ENCODE results near the gene UBE2R2.

The UBE2R2 gene

GRCh38 chr9:33927694-33928093 lies 110.7 kb downstream of the UBE2R2 start:
- Histone ChIP-seq H3K79me1 (replicated peaks; ENCODE audit: low read length, poor library complexity, severe bottlenecking) (peaks cover 45% of the 10 kb centered on the region), H2BK12ac (ENCODE audit: low read length in 2 of 2) (no peak overlapping the region), H3K27ac (ENCODE audit: low read length, poor library complexity, severe bottlenecking) (no peak overlapping the region), H3K23ac (ENCODE audit: low read length in 2 of 2) (no peak overlapping the region), H2AK5ac (ENCODE audit: low read length, severe bottlenecking) (no peak overlapping the region), H3K9ac (ENCODE audit: low read length) (no peak overlapping the region), H3K4me2 (ENCODE audit: low read length, poor library complexity, severe bottlenecking) (no peak overlapping the region), H2AFZ (ENCODE audit: low read depth, low read length) (no peak overlapping the region), H3K9me3 (ENCODE audit: control insufficient read depth, low read length) (no peaks in the 10 kb centered on the region), H3K36me3 (ENCODE audit: control insufficient read depth in 1 of 2, insufficient read depth in 2 of 2, low read depth in 1 of 2, low read length in 2 of 2) (peaks cover 80 to 93% of the 10 kb centered on the region in 2 experiments), H3K4ac (ENCODE audit: low read depth in 1 of 2, low read length in 2 of 2) (no peak overlapping the region), H2BK120ac (ENCODE audit: low read depth, low read length) (no peak overlapping the region), H3K4me3 (ENCODE audit: insufficient read depth in 1 of 2, low read depth in 1 of 2, low read length in 2 of 2) (no peak overlapping the region), H3K27me3 (ENCODE audit: control insufficient read depth in 1 of 2, insufficient read depth in 1 of 2, low read length in 2 of 2) (no peaks in the 10 kb centered on the region), H3K4me1 (ENCODE audit: control insufficient read depth, insufficient read depth, low read depth, low read length) (peaks cover 5% of the 10 kb centered on the region), H2BK5ac (ENCODE audit: low read depth, low read length, poor library complexity, severe bottlenecking) (no peak overlapping the region), H3K18ac (ENCODE audit: low read depth in 1 of 2, low read length in 2 of 2) (no peak overlapping the region), H3K14ac (ENCODE audit: low read length in 2 of 2) (no peak overlapping the region), H2BK15ac (ENCODE audit: low read depth, poor library complexity, severe bottlenecking) (no peak overlapping the region), H4K91ac (ENCODE audit: low read length) (no peak overlapping the region), H4K8ac (ENCODE audit: low read length) (no peak overlapping the region)
- WGBS: 96% methylated on average over 15 of the region's 15 CpGs
- DNase-seq: no peak

GRCh38 chr9:33931326-33931725 lies 114.4 kb downstream of the UBE2R2 start:
- Histone ChIP-seq H3K79me1 (replicated peaks; ENCODE audit: low read length, poor library complexity, severe bottlenecking) (peaks cover 48% of the 10 kb centered on the region), H3K36me3 (ENCODE audit: control insufficient read depth in 1 of 2, insufficient read depth in 2 of 2, low read depth in 1 of 2, low read length in 2 of 2) (peaks cover 69 to 94% of the 10 kb centered on the region in 2 experiments), H3K27ac (ENCODE audit: low read length, poor library complexity, severe bottlenecking) (no peak overlapping the region), H3K23ac (ENCODE audit: low read length in 2 of 2) (no peak overlapping the region), H3K27me3 (ENCODE audit: control insufficient read depth in 1 of 2, insufficient read depth in 1 of 2, low read length in 2 of 2) (no peaks in the 10 kb centered on the region), H4K8ac (ENCODE audit: low read length) (no peak overlapping the region), H3K9me3 (ENCODE audit: control insufficient read depth, low read length) (no peaks in the 10 kb centered on the region), H2AFZ (ENCODE audit: low read depth, low read length) (no peak overlapping the region), H3K4me3 (ENCODE audit: insufficient read depth in 1 of 2, low read depth in 1 of 2, low read length in 2 of 2) (no peak overlapping the region), H3K4me2 (ENCODE audit: low read length, poor library complexity, severe bottlenecking) (no peak overlapping the region), H2BK5ac (ENCODE audit: low read depth, low read length, poor library complexity, severe bottlenecking) (no peak overlapping the region), H2BK120ac (ENCODE audit: low read depth, low read length) (no peak overlapping the region), H2AK5ac (ENCODE audit: low read length, severe bottlenecking) (no peak overlapping the region), H3K18ac (ENCODE audit: low read depth in 1 of 2, low read length in 2 of 2) (no peak overlapping the region), H3K4me1 (ENCODE audit: control insufficient read depth, insufficient read depth, low read depth, low read length) (no peaks in the 10 kb centered on the region), H4K91ac (ENCODE audit: low read length) (no peak overlapping the region), H2BK15ac (ENCODE audit: low read depth, poor library complexity, severe bottlenecking) (no peak overlapping the region), H2BK12ac (ENCODE audit: low read length in 2 of 2) (no peak overlapping the region), H3K14ac (ENCODE audit: low read length in 2 of 2) (no peak overlapping the region), H3K4ac (ENCODE audit: low read depth in 1 of 2, low read length in 2 of 2) (no peak overlapping the region), H3K9ac (ENCODE audit: low read length) (no peak overlapping the region)
- 93% methylated on average over 3 of the region's 3 CpGs for WGBS
- no peak for DNase-seq

GRCh38 chr9:33932078-33932807 lies 115.3 kb downstream of the UBE2R2 start:
- H2BK5ac ChIP-seq (ENCODE audit: low read depth, low read length, poor library complexity, severe bottlenecking): no peak overlapping the region
- peaks cover 42% of the 10 kb centered on the region for H3K79me1 ChIP-seq (replicated peaks; ENCODE audit: low read length, poor library complexity, severe bottlenecking)
- no peaks in the 10 kb centered on the region for H3K27me3 ChIP-seq (ENCODE audit: control insufficient read depth in 1 of 2, insufficient read depth in 1 of 2, low read length in 2 of 2)
- no peak overlapping the region for H3K14ac ChIP-seq (ENCODE audit: low read length in 2 of 2)
- H3K4me3 ChIP-seq (ENCODE audit: insufficient read depth in 1 of 2, low read depth in 1 of 2, low read length in 2 of 2): no peak overlapping the region
- WGBS: 95% methylated on average over 20 of the region's 20 CpGs
- no peak overlapping the region for H2AK5ac ChIP-seq (ENCODE audit: low read length, severe bottlenecking)
- H3K23ac ChIP-seq (ENCODE audit: low read length in 2 of 2): no peak overlapping the region
- no peak overlapping the region for H2BK15ac ChIP-seq (ENCODE audit: low read depth, poor library complexity, severe bottlenecking)
- DNase-seq: no peak
- no peak overlapping the region for H3K27ac ChIP-seq (ENCODE audit: low read length, poor library complexity, severe bottlenecking)
- no peak overlapping the region for H2BK120ac ChIP-seq (ENCODE audit: low read depth, low read length)
- no peak overlapping the region for H2BK12ac ChIP-seq (ENCODE audit: low read length in 2 of 2)
- H2AFZ ChIP-seq (ENCODE audit: low read depth, low read length): no peak overlapping the region
- no peak overlapping the region for H3K4me2 ChIP-seq (ENCODE audit: low read length, poor library complexity, severe bottlenecking)
- H3K9me3 ChIP-seq (ENCODE audit: control insufficient read depth, low read length): no peaks in the 10 kb centered on the region
- no peak overlapping the region for H4K91ac ChIP-seq (ENCODE audit: low read length)
- H3K4ac ChIP-seq (ENCODE audit: low read depth in 1 of 2, low read length in 2 of 2): no peak overlapping the region
- no peak overlapping the region for H4K8ac ChIP-seq (ENCODE audit: low read length)
- H3K36me3 ChIP-seq (ENCODE audit: control insufficient read depth in 1 of 2, insufficient read depth in 2 of 2, low read depth in 1 of 2, low read length in 2 of 2): peaks cover 61 to 94% of the 10 kb centered on the region in 2 experiments
- no peak overlapping the region for H3K9ac ChIP-seq (ENCODE audit: low read length)
- H3K4me1 ChIP-seq (ENCODE audit: control insufficient read depth, insufficient read depth, low read depth, low read length): no peaks in the 10 kb centered on the region
- H3K18ac ChIP-seq (ENCODE audit: low read depth in 1 of 2, low read length in 2 of 2): no peak overlapping the region

- Histone ChIP-seq H3K4ac (ENCODE audit: low read depth in 1 of 2, low read length in 2 of 2) (no peak overlapping the region), H3K27ac (ENCODE audit: low read length, poor library complexity, severe bottlenecking) (no peak overlapping the region), H4K91ac (ENCODE audit: low read length) (no peak overlapping the region), H3K79me1 (replicated peaks; ENCODE audit: low read length, poor library complexity, severe bottlenecking) (peaks cover 35% of the 10 kb centered on the region), H3K23ac (ENCODE audit: low read length in 2 of 2) (no peak overlapping the region), H2BK15ac (ENCODE audit: low read depth, poor library complexity, severe bottlenecking) (no peak overlapping the region), H4K8ac (ENCODE audit: low read length) (no peak overlapping the region), H3K14ac (ENCODE audit: low read length in 2 of 2) (no peak overlapping the region), H3K9ac (ENCODE audit: low read length) (no peak overlapping the region), H3K4me2 (ENCODE audit: low read length, poor library complexity, severe bottlenecking) (no peak overlapping the region), H2BK12ac (ENCODE audit: low read length in 2 of 2) (no peak overlapping the region), H3K27me3 (ENCODE audit: control insufficient read depth in 1 of 2, insufficient read depth in 1 of 2, low read length in 2 of 2) (no peaks in the 10 kb centered on the region), H2BK120ac (ENCODE audit: low read depth, low read length) (no peak overlapping the region), H3K36me3 (ENCODE audit: control insufficient read depth in 1 of 2, insufficient read depth in 2 of 2, low read depth in 1 of 2, low read length in 2 of 2) (peaks cover 53 to 80% of the 10 kb centered on the region in 2 experiments), H2AFZ (ENCODE audit: low read depth, low read length) (no peak overlapping the region), H3K18ac (ENCODE audit: low read depth in 1 of 2, low read length in 2 of 2) (no peak overlapping the region), H3K4me1 (ENCODE audit: control insufficient read depth, insufficient read depth, low read depth, low read length) (no peaks in the 10 kb centered on the region), H2BK5ac (ENCODE audit: low read depth, low read length, poor library complexity, severe bottlenecking) (no peak overlapping the region), H3K9me3 (ENCODE audit: control insufficient read depth, low read length) (no peaks in the 10 kb centered on the region), H3K4me3 (ENCODE audit: insufficient read depth in 1 of 2, low read depth in 1 of 2, low read length in 2 of 2) (no peak overlapping the region), H2AK5ac (ENCODE audit: low read length, severe bottlenecking) (no peak overlapping the region)
- 89% methylated on average over 4 of the region's 5 CpGs for whole genome bisulfite sequencing
- DNase-seq: no peak
These were observed 117.4 kb downstream of the UBE2R2 start for GRCh38 chr9:33934188-33934878.
